ENCODE measurements around the gene TULP3. TPM values are rescaled to one million over a fixed set of nuclear protein-coding genes. Genes with fewer than 3 reads are reported as not detected.

Gene TULP3, protein sequence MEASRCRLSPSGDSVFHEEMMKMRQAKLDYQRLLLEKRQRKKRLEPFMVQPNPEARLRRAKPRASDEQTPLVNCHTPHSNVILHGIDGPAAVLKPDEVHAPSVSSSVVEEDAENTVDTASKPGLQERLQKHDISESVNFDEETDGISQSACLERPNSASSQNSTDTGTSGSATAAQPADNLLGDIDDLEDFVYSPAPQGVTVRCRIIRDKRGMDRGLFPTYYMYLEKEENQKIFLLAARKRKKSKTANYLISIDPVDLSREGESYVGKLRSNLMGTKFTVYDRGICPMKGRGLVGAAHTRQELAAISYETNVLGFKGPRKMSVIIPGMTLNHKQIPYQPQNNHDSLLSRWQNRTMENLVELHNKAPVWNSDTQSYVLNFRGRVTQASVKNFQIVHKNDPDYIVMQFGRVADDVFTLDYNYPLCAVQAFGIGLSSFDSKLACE
- 12.3 and 14.7 TPM in 2 replicates for total RNA-seq

DNA sequence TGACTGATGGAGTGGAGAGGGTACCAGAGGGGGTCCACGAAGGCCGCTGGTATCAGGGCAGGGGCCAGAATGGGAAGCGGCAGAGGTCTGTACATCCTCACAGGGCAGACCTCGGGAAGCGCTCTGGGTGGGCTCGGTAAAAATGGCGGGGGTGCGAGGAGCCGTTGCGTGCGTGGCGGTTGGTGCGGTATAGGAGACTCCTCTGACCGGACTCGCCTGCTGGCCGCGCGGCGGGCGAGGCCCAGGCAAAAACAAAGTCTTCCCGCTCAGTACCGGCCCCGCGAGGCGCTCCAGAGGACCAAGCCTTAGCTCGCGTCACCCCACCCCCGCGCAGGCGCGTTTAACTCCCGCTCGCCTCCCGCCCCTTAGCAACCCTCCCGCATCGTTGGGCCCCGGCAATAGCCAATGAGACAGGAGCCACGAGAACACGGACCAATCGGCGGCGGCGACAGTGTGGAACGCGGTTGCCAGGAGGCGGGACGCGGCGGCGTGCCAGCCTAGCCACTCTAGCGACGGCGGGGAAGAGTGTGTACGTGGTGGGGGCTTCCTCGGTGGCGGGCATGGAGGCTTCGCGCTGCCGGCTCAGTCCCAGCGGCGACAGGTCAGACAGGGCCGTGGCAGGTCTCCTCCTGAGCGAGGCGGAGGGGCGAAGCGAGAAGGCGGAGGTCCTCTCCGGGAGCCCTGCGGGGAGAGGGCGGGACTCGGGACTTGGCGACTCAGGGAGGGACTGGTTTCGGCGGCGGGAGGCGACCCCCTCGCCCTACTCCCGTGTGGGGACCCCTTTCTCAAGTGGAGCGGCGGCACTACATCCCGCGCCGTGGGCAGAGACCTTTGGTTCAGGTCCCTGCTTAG is at the start of gene TULP3:
Gene TULP3 (plus strand): TSS at position 504 of the 852 bp plus-strand sequence. CDS start 57 bp downstream, at position 561.

DNA sequence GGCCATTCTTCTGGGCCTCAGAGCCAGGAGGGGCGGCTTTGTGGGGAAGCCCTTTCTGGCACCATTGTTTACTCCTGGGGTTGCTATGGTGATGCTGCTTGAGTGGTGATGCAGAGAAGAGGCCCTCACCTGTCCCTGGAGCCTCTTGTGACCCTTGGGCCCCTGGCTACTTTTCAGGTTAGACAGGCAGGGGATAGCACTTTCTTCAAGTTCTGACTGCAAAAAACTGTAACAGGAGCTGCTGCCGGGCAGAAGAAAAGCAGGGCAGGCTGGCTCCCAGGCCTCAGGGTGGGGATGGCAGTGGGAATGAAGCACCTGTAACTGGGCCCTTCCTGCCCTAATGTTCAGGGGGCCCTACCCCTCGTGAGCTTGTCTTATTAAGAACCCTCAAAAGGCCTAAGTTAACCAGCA is 33.7 kb upstream of the TULP3 start, which contains the start of gene TEX52:
Gene TEX52 (minus strand): TSS at position 19 of the 411 bp plus-strand sequence. CDS start 13 bp downstream, at position 6.

DNA sequence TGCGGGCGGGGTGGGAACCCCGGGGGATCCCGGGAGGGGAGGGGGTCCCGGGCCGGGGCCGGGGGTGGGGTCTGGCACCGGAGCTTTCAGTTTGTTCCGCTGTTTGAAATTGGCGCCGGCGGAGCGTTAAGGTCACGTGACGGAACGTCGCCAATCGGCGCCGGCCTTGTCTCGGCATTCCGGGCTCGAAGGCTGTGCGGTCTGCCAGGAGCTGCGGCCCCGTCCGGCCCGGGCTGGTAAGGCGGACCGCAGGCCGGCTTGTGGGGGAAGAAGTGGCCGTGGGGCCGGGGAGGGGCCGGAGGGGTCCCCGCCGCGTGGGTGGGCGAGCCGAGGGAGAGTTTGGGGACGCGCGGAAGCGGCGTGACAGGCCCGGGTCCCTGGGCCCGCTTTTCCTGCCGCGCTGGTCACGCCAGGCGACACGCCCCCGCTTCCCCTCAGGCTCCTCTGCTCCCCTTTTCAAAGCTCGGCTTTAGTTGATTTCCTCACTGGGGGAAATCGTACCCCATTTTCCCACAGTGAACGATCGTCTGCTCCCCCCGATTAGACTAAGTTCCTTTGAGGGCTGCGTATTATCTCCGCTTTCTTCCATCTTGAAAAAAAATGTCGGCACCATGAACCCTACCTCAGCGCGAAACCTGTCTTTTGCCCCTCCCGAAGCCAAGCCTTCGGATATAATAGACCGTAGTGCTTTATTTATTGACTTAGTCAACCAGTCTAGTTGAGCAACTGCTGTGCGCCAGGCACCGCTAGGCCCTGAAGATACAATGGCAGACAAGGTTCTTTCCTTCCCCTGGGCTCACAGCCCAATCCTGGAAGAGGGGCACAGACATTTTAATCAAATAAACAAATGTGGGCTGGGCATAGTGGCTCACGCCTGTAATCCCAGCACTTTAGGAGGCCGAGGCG is 13.4 kb upstream of the TULP3 start, which contains the start of the genes FOXM1 and RHNO1:
Gene FOXM1 (minus strand): TSS at position 128 of the 906 bp plus-strand sequence. CDS start 2,696 bp downstream, outside the sequence.
Gene RHNO1 (plus strand): TSS at position 177 of the 906 bp plus-strand sequence. CDS start 8,144 bp downstream, outside the sequence.

DNA sequence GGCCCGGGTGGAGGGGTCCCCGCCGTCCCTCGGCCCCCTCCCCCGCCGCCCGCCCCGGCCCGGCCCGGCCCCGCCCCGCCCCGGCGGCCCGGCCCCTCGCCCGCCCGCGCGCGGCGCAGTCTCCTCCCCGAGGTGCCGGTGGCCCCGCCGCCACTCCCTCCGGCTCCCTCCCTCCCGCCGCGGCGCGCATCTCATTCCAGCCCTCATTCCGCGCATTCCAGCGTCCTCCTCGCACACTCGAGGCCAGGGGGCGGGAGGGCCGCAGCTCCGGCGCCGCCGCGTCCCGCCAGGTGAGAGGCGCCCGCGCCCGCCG is 68.5 kb downstream of the TULP3 start, which contains the start of gene TEAD4:
Gene TEAD4 (plus strand): TSS at position 206 of the 313 bp plus-strand sequence.

Other genes starting within 250 kb of the TULP3 start
- gene FKBP4, start 95.9 kb upstream of the TULP3 start, total RNA-seq = 69.2 and 92.4 TPM in 2 replicates
- 10.1 and 11.1 TPM in 2 replicates for gene ITFG2, start 78.2 kb upstream of the TULP3 start, total RNA-seq
- not detected in 2 replicates for gene NRIP2, start 55.9 kb upstream of the TULP3 start, total RNA-seq
- not detected in 2 replicates for gene TEX52, start 33.9 kb upstream of the TULP3 start, total RNA-seq
- gene FOXM1, start 13.7 kb upstream of the TULP3 start, total RNA-seq = 5.2 and 7.9 TPM in 2 replicates
- gene RHNO1, start 13.7 kb upstream of the TULP3 start, total RNA-seq = 16.9 and 22.5 TPM in 2 replicates
- gene TEAD4, start 68.5 kb downstream of the TULP3 start, total RNA-seq = 19.8 and 22.8 TPM in 2 replicates
- 35.1 and 50.6 TPM in 2 replicates for gene TSPAN9, start 186.5 kb downstream of the TULP3 start, total RNA-seq

Measured in epithelial cell of umbilical artery (primary cell).